Activated CD8-positive, alpha-beta memory T cell treated with anti-CD3 and anti-CD28 coated beads for 24 hours (primary cell): ENCODE data around the gene SPAM1.
"Not testable (repeated sequence)": the region's sequence is repeated elsewhere in the genome, so short reads cannot be mapped to it uniquely, and the experiment has no call there.

Source experiments
- DNase-seq: peaks from one replicate; pipeline ENCODE4 v3.0.0-alpha.2; 2020

The SPAM1 gene

GRCh38 chr7:123924941-123925340, at the start of gene SPAM1:
Gene SPAM1, plus strand, starts transcription at chr7:123925241. Its CDS starts 28,330 bp downstream, at chr7:123953571.
- DNase-seq, result no peak

GRCh38 chr7:123876557-123877256, 48.3 kb upstream of the SPAM1 start:
- DNase-seq, result no peak

- no peak for DNase-seq
These were observed 45.4 kb upstream of the SPAM1 start for GRCh38 chr7:123879628-123880027.

- no peak for DNase-seq
These were observed 43.7 kb upstream of the SPAM1 start for GRCh38 chr7:123881300-123881699.

- DNase-seq, result no peak
These were observed 41.9 kb upstream of the SPAM1 start for GRCh38 chr7:123883154-123883553.

- DNase-seq, result no peak
These were observed 36.8 kb upstream of the SPAM1 start for GRCh38 chr7:123888192-123888591.

GRCh38 chr7:123894753-123895152, 30.3 kb upstream of the SPAM1 start:
- DNase-seq, result not testable (repeated sequence)

GRCh38 chr7:123901101-123901500, 23.9 kb upstream of the SPAM1 start:
- no peak for DNase-seq

GRCh38 chr7:123905714-123906113, 19.3 kb upstream of the SPAM1 start:
- no peak for DNase-seq

- DNase-seq, result no peak
These were observed 8.8 kb upstream of the SPAM1 start for GRCh38 chr7:123916240-123916724.

GRCh38 chr7:123917878-123918277, 7.2 kb upstream of the SPAM1 start:
- DNase-seq, result no peak

GRCh38 chr7:123918309-123918708, 6.7 kb upstream of the SPAM1 start:
- no peak for DNase-seq

- no peak for DNase-seq
These were observed 1.4 kb upstream of the SPAM1 start for GRCh38 chr7:123923599-123923998.

GRCh38 chr7:123929107-123929506, 4.1 kb downstream of the SPAM1 start:
- DNase-seq, result no peak

GRCh38 chr7:123929655-123930054, 4.6 kb downstream of the SPAM1 start:
- no peak for DNase-seq

GRCh38 chr7:123935436-123936381, 10.7 kb downstream of the SPAM1 start:
- no peak for DNase-seq

- DNase-seq, result no peak
These were observed 11.3 kb downstream of the SPAM1 start for GRCh38 chr7:123936388-123936787.

GRCh38 chr7:123939784-123940183, 14.7 kb downstream of the SPAM1 start:
- no peak for DNase-seq

GRCh38 chr7:123941391-123942180, 16.5 kb downstream of the SPAM1 start:
- no peak for DNase-seq

- no peak for DNase-seq
These were observed 19.4 kb downstream of the SPAM1 start for GRCh38 chr7:123944395-123944794.

GRCh38 chr7:123945938-123946337, 20.9 kb downstream of the SPAM1 start:
- no peak for DNase-seq

- DNase-seq, result no peak
These were observed 23.1 kb downstream of the SPAM1 start for GRCh38 chr7:123948136-123948535.

GRCh38 chr7:123958186-123958703, 33.2 kb downstream of the SPAM1 start:
- DNase-seq, result no peak
